Keratinocyte (primary cell): Measurements from ENCODE around the gene GMEB2. TPM values are rescaled to one million over a fixed set of nuclear protein-coding genes. Genes with fewer than 3 reads are reported as not detected.

ENCODE experiments used
- DNase-seq: peaks from one replicate; pipeline ENCODE4 v3.0.0-alpha.2; 2011; ENCODE audit warnings: low read depth, missing footprints, low spot score
- FAIRE-seq: peaks from 2 replicates; lab custom pipeline; 2011; peaks lifted over from hg19 to GRCh38; lab: Jason Lieb, UNC
- H2AFZ ChIP-seq: 2 replicates; pipeline ENCODE4 v1.6.0; 2012; ENCODE audit warnings: low read length, control low read depth, inconsistent platforms; ENCODE audit not compliant: control insufficient read depth
- H3K27ac ChIP-seq: 2 replicates; pipeline ENCODE4 v1.5.1; 2011; ENCODE audit warnings: low read length; ENCODE audit not compliant: control insufficient read depth, insufficient read depth
- H3K27me3 ChIP-seq: 3 replicates; pipeline ENCODE4 v1.6.0; 2011; ENCODE audit warnings: low read length; ENCODE audit not compliant: control insufficient read depth, insufficient read depth; ENCODE audit errors: extremely low read depth
- H3K36me3 ChIP-seq, 2 experiments: 2 replicates in 1 of 2; 3 replicates in 1 of 2; pipeline ENCODE4 v1.5.1; 2011; ENCODE audit warnings: low read length in 2 of 2, mild to moderate bottlenecking in 1 of 2; ENCODE audit not compliant: control insufficient read depth in 2 of 2, insufficient read depth in 2 of 2; ENCODE audit errors: extremely low read depth in 1 of 2
- H3K4me1 ChIP-seq: 3 replicates; pipeline ENCODE4 v1.5.1; 2011; ENCODE audit warnings: low read length; ENCODE audit not compliant: control insufficient read depth, insufficient read depth; ENCODE audit errors: extremely low read depth
- H3K4me2 ChIP-seq: 3 replicates; pipeline ENCODE4 v1.6.0; 2011; ENCODE audit warnings: low read depth, low read length; ENCODE audit not compliant: control insufficient read depth, insufficient read depth; ENCODE audit errors: extremely low read depth
- H3K4me3 ChIP-seq, 3 experiments: fragments of 200-600 bp in 1 of 3; sonication (generic) in 1 of 3; 2 replicates in 2 of 3; 3 replicates in 1 of 3; pipeline ENCODE4 v1.5.1; 2011 to 2016; ENCODE audit warnings: low read length in 3 of 3, mild to moderate bottlenecking in 3 of 3, control low read depth in 2 of 3, inconsistent platforms in 1 of 3, low read depth in 1 of 3, mixed read lengths in 1 of 3, mixed run types in 1 of 3, moderate library complexity in 1 of 3; ENCODE audit not compliant: control insufficient read depth in 2 of 3, insufficient read depth in 2 of 3; ENCODE audit errors: extremely low read depth in 1 of 3
- H3K79me2 ChIP-seq: 2 replicates; pipeline ENCODE4 v1.6.0; 2012; ENCODE audit warnings: low read length; ENCODE audit not compliant: control insufficient read depth, insufficient read depth
- H3K9ac ChIP-seq: 3 replicates; pipeline ENCODE4 v1.6.0; 2011; ENCODE audit warnings: low read length; ENCODE audit not compliant: control insufficient read depth, insufficient read depth; ENCODE audit errors: extremely low read depth
- H3K9me1 ChIP-seq: 3 replicates; pipeline ENCODE4 v1.6.0; 2011; ENCODE audit warnings: low read length; ENCODE audit not compliant: control insufficient read depth, insufficient read depth; ENCODE audit errors: extremely low read depth
- H3K9me3 ChIP-seq: 2 replicates; pipeline ENCODE4 v1.5.1; 2012; ENCODE audit warnings: low read depth, low read length; ENCODE audit not compliant: control insufficient read depth
- H4K20me1 ChIP-seq: 3 replicates; pipeline ENCODE4 v1.6.0; 2011; ENCODE audit warnings: low read length; ENCODE audit not compliant: control insufficient read depth, insufficient read depth; ENCODE audit errors: extremely low read depth
- EZH2 ChIP-seq: IDR thresholded peaks from one replicate; pipeline ENCODE4 v1.6.1; 2012; ENCODE audit warnings: inconsistent platforms, mild to moderate bottlenecking, low read length, moderate library complexity
- dilution Hi-C: fragments of 300-500 bp; cut with MboI; formaldehyde crosslinking; loops from one replicate; pipeline ENCODE4 v1.7.0; 2020; ENCODE audit warnings: low sequenced_read_pairs; ENCODE audit not compliant: extremely low pct_ligation_motif_present
- polyA plus RNA-seq, 5 experiments: library from polyadenylated mRNA; depleted of rRNA in 3 of 5; stranded (reverse) in 3 of 5; stranded (forward) in 1 of 5; unstranded in 1 of 5; fragments of >200 nt; gene quantifications; 1 replicate in 1 of 5; 2 replicates in 3 of 5; 3 replicates in 1 of 5; pipeline versions ENCODE4 v1.2.1 to v1.2.3, GENCODE V29; 2011 to 2012; ENCODE audit warnings: missing spikeins in 2 of 5, low read depth in 1 of 5, low replicate concordance in 1 of 5
- TF ChIP-seq, protein P1 (sequence below), 3 experiments: IDR thresholded peaks in 1 of 3; conservative IDR thresholded peaks in 1 of 3; optimal IDR thresholded peaks in 1 of 3; 2 replicates in 2 of 3; 3 replicates in 1 of 3; pipeline versions ENCODE3 to v1.5.1; 2011; ENCODE audit warnings: low read length in 3 of 3, mild to moderate bottlenecking in 3 of 3, moderate library complexity in 2 of 3, control low read depth in 1 of 3, inconsistent platforms in 1 of 3; ENCODE audit not compliant: insufficient read depth in 2 of 3; ENCODE audit errors: extremely low read depth in 1 of 3

Gene GMEB2
- polyA plus RNA-seq, 1 donor (not counting 4 experiments of a cell fraction or from before 2014, with no cell fraction given): 5.1 TPM

DNA sequence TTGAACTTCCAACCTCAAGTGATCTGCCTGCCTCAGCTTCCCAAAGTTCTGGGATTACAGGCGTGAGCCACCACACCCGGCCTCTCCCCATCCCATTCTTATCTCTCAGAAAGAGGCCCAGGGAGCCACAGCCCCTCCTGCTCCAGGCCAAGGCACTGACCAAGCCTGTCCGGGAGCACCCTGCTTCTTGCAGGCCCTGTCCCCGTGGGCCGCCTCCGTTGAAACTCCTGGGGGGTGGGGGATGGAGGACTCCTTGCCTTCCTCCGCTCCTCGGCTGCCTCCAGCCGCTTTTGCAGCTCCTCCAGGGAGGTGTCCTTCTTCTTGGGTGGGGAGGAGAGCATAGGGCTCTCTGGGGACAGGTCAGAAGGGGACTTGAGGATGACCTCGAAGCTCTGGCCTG is 16.6 kb upstream of the GMEB2 start:
- H3K4me2 ChIP-seq: no peak overlapping the region
- FAIRE-seq (no peak), DNase-seq (no peak)
- no peaks in the 10 kb centered on the region for H4K20me1 ChIP-seq
- no peak overlapping the region for H2AFZ ChIP-seq
- dilution Hi-C loops: no loop called here
- H3K4me1 ChIP-seq: peaks cover 6% of the 10 kb centered on the region
- no peaks in the 10 kb centered on the region for H3K27me3 ChIP-seq
- no peaks in the 10 kb centered on the region for H3K79me2 ChIP-seq
- no peak overlapping the region for H3K4me3 ChIP-seq
- H3K9me3 ChIP-seq: no peaks in the 10 kb centered on the region
- no peak for TF ChIP-seq EZH2
- TF ChIP-seq, protein P1, sequence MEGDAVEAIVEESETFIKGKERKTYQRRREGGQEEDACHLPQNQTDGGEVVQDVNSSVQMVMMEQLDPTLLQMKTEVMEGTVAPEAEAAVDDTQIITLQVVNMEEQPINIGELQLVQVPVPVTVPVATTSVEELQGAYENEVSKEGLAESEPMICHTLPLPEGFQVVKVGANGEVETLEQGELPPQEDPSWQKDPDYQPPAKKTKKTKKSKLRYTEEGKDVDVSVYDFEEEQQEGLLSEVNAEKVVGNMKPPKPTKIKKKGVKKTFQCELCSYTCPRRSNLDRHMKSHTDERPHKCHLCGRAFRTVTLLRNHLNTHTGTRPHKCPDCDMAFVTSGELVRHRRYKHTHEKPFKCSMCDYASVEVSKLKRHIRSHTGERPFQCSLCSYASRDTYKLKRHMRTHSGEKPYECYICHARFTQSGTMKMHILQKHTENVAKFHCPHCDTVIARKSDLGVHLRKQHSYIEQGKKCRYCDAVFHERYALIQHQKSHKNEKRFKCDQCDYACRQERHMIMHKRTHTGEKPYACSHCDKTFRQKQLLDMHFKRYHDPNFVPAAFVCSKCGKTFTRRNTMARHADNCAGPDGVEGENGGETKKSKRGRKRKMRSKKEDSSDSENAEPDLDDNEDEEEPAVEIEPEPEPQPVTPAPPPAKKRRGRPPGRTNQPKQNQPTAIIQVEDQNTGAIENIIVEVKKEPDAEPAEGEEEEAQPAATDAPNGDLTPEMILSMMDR (optimal IDR thresholded peaks at IDR 0.05 in 1 of 3, IDR thresholded peaks at IDR 0.05 in 1 of 3, conservative IDR thresholded peaks at IDR 0.05 in 1 of 3; ENCODE audit: extremely low read depth in 1 of 3, insufficient read depth in 2 of 3, low read length in 3 of 3): no peak
- no peaks in the 10 kb centered on the region for H3K36me3 ChIP-seq
- H3K9ac ChIP-seq: no peak overlapping the region
- no peak overlapping the region for H3K27ac ChIP-seq
- H3K9me1 ChIP-seq: no peaks in the 10 kb centered on the region

DNA sequence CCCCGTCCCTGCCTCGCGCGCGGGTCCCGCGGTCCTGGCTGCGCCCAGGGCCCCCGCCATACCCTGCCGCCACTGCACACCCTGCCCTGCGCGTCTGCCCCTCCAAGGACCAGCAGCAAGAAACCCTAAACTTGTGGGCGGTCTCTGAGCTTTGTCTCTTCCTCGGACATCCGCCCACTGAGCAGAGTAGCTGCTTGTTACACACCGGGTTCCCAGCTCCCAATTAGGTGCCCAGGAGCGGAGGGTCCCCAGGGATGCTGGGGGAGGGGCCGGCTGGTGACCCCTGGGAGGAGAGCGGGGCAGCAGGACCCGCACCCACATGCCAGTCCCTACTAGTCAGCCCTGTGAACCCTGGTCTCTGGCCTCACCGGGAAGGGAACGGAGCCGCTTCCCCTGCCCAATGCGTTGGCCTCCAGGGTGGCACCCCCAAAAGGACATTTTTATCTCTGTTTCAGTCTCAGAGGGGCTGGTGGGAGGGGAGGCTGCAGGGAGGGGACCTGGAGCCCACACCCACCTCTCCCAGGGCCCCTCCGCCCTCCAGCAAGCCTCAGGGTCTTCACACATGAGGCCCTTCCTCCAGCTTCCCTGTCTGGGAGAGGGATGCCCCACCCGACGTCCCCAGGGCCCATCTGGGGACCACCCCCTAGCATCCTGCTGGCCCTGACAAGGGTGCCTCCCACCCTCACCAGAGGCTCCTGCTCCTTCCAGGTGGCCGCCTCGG is 15.8 kb upstream of the GMEB2 start:
- DNase-seq (no peak), FAIRE-seq (no peak)

More for the DNA sequence above, 15.8 kb upstream of the GMEB2 start:
- Histone ChIP-seq H3K4me3 (peak overlapping the region; percentile 31 to 62 (median 42)), H3K4me2 (peak overlapping the region; percentile 49), H3K9me3 (no peaks in the 10 kb centered on the region), H3K36me3 (no peaks in the 10 kb centered on the region), H3K27me3 (no peaks in the 10 kb centered on the region), H3K9me1 (no peaks in the 10 kb centered on the region), H3K4me1 (peaks cover 6% of the 10 kb centered on the region), H3K79me2 (no peaks in the 10 kb centered on the region), H2AFZ (no peak overlapping the region), H4K20me1 (no peaks in the 10 kb centered on the region), H3K9ac (peak overlapping the region; percentile 37), H3K27ac (no peak overlapping the region)
- TF ChIP-seq, protein P1 (optimal IDR thresholded peaks at IDR 0.05 in 1 of 3, IDR thresholded peaks at IDR 0.05 in 1 of 3, conservative IDR thresholded peaks at IDR 0.05 in 1 of 3; ENCODE audit: extremely low read depth in 1 of 3, insufficient read depth in 2 of 3, low read length in 3 of 3): no peak
- TF ChIP-seq EZH2: no peak
- dilution Hi-C loops: no loop called here
